ENCODE data around the gene KRTAP5-2. TPM values are rescaled to one million over a fixed set of nuclear protein-coding genes. Genes with fewer than 3 reads are reported as not detected.

The KRTAP5-2 gene
- total RNA-seq, 2 donors from 2014 or later, result not detected

DNA sequence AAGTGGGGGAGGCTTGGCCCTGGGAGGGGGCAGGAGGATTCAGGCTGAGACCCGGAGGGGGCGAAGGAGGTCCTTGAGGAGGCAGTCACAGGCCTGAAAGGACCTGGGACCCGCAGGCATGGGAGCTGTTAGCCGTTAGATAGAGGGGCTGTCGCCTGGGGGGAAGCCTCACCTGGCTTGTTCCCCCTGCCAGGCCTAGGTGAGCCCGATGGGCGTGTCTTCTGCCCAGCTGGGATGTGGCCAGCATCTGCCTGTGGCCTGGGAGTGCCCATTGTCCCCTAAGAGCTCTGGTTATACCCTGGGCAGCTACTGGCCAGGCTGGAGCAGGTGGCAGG is 24.2 kb downstream of the KRTAP5-2 start:
- peak; percentile 79 for DNase-seq
- TF ChIP-seq, protein P1, sequence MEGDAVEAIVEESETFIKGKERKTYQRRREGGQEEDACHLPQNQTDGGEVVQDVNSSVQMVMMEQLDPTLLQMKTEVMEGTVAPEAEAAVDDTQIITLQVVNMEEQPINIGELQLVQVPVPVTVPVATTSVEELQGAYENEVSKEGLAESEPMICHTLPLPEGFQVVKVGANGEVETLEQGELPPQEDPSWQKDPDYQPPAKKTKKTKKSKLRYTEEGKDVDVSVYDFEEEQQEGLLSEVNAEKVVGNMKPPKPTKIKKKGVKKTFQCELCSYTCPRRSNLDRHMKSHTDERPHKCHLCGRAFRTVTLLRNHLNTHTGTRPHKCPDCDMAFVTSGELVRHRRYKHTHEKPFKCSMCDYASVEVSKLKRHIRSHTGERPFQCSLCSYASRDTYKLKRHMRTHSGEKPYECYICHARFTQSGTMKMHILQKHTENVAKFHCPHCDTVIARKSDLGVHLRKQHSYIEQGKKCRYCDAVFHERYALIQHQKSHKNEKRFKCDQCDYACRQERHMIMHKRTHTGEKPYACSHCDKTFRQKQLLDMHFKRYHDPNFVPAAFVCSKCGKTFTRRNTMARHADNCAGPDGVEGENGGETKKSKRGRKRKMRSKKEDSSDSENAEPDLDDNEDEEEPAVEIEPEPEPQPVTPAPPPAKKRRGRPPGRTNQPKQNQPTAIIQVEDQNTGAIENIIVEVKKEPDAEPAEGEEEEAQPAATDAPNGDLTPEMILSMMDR (conservative IDR thresholded peaks at IDR 0.05), result no peak
- H3K9me3 Mint-ChIP-seq, result peaks cover 5% of the 10 kb centered on the region
- H3K27me3 ChIP-seq (ENCODE audit: control insufficient read depth, insufficient read depth, low read length, poor library complexity, severe bottlenecking), result peaks cover 48% of the 10 kb centered on the region
- H3K4me3 ChIP-seq (ENCODE audit: low read length), result peak overlapping the region; percentile 72
- H3K36me3 Mint-ChIP-seq (ENCODE audit: low read depth), result no peaks in the 10 kb centered on the region
- no peak overlapping the region for H3K27ac Mint-ChIP-seq
- no peaks in the 10 kb centered on the region for H3K9me3 ChIP-seq (ENCODE audit: control insufficient read depth, low read length)
- H3K4me1 Mint-ChIP-seq, result peaks cover 7% of the 10 kb centered on the region
- H3K36me3 ChIP-seq (ENCODE audit: control insufficient read depth, insufficient read depth, low read length), result no peaks in the 10 kb centered on the region
- no peaks in the 10 kb centered on the region for H3K4me1 ChIP-seq (ENCODE audit: control insufficient read depth, insufficient read depth, low read length)
- peaks cover 39% of the 10 kb centered on the region for H3K27me3 Mint-ChIP-seq (ENCODE audit: insufficient read depth)
- H3K27ac ChIP-seq (ENCODE audit: low read depth, low read length), result no peak overlapping the region
- peak overlapping the region; percentile 46 for H3K4me3 Mint-ChIP-seq
- 9 to 22% methylated on average over 3 to 7 of the region's 7 CpGs for WGBS, 2 experiments (ENCODE audit: insufficient coverage in 1 of 2, insufficient read length in 1 of 2)
- no peak overlapping the region for H3K9ac ChIP-seq (ENCODE audit: extremely low read depth, low read length, poor library complexity, severe bottlenecking)

DNA sequence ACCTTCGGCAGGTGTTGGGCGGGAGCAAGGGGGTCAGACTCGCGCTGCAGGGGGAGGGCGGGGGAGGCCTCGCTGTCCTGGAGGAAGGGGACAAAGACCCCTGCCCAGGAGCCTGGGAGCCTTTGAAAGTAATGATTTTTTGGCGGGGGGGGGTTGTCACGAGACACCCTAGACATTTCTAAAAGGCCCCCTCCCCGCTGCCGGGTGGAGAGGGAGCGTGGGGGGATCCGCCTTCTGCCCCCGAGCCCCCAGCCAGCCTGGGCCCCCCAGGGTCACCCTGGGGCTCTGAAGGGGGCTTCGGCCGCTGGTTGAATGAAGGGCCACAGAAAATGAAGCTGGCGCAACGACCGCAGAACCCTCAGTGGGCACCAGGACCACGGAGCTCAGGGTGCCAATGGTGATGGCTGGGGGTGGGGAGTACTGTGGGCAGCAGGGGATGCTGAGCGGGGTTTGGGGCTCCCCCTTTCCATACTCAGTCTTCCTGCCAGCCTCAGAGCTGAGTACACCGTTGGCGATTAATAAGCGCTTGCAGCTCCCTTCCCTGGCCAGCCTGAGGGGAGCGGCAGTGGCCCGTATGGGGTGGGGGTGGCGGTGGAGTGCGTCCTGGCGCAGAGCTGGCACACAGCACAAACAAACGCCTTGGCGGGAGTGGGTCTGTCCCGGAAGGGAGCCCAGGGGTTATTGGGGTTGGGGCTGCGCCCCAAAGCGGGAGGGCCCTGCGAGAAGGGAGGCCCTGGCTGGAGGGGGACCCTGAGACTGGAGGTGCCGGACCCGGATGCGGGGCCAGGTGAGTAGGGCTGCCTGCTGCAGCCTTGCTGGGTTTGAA is 24.8 kb downstream of the KRTAP5-2 start:
- H3K27me3 ChIP-seq (ENCODE audit: control insufficient read depth, insufficient read depth, low read length, poor library complexity, severe bottlenecking), result peaks cover 48% of the 10 kb centered on the region
- no peaks in the 10 kb centered on the region for H3K36me3 Mint-ChIP-seq (ENCODE audit: low read depth)
- TF ChIP-seq, protein P1 (conservative IDR thresholded peaks at IDR 0.05), result no peak
- H3K27ac Mint-ChIP-seq, result no peak overlapping the region
- peaks cover 3% of the 10 kb centered on the region for H3K4me1 ChIP-seq (ENCODE audit: control insufficient read depth, insufficient read depth, low read length)
- no peaks in the 10 kb centered on the region for H3K36me3 ChIP-seq (ENCODE audit: control insufficient read depth, insufficient read depth, low read length)
- no peak overlapping the region for H3K27ac ChIP-seq (ENCODE audit: low read depth, low read length)
- no peaks in the 10 kb centered on the region for H3K9me3 ChIP-seq (ENCODE audit: control insufficient read depth, low read length)
- peak overlapping the region; percentile 59 for H3K9ac ChIP-seq (ENCODE audit: extremely low read depth, low read length, poor library complexity, severe bottlenecking)
- peak; percentile 74 for DNase-seq
- peaks cover 3% of the 10 kb centered on the region for H3K9me3 Mint-ChIP-seq
- H3K4me3 ChIP-seq (ENCODE audit: low read length), result peak overlapping the region; percentile 72
- 13 to 30% methylated on average over 8 to 35 of the region's 37 CpGs for WGBS, 2 experiments (ENCODE audit: insufficient coverage in 1 of 2, insufficient read length in 1 of 2)
- H3K27me3 Mint-ChIP-seq (ENCODE audit: insufficient read depth), result peaks cover 36% of the 10 kb centered on the region
- peaks cover 13% of the 10 kb centered on the region for H3K4me1 Mint-ChIP-seq
- peak overlapping the region; percentile 46 for H3K4me3 Mint-ChIP-seq

DNA sequence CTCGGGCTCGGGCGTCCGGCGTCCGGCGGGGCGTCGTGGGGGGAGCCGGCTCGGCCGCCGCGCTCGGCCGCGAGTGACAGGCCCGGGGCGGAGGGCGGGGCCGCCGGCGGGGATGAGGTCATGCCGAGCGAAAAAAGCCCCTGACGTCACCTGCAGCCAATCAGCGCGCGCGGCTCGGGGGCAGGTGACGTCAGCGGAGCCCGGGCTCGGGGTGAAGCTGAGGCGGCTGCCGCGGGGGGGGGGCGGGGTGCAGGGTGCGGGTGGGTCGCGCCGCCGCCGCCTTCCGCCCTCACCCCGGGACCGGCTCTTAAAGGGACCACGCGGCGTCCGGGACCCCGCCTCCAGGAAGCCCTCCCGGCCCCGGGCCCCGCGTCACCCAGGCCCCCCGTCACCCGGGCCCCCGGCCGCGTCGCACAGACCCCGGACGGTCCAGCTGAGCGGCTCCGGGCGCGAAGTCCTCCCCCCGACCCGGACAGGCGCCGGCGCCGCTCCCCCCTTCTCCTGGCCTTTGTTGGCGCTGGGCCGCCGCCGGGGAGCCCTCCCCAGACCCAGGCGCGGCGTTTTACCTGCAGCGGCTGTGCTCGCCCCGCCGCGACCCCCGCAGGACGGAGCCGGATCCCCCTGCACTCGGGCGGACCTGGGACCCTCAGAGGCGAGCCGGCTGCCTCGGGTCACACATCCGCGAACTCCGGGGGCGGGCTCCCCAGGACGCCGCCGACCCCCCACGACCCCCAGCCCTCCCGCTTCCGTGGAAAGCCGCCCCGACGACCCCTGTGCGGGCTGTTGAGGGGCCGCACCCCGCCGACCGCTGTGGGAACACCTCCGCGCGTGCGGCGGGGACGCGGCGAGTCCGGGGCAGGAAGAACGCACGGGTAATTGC is 25.7 kb downstream of the KRTAP5-2 start, which contains the start of gene DUSP8:
Gene DUSP8 (minus strand): TSS at position 75 of the 880 bp plus-strand sequence. CDS start 6,445 bp downstream, outside the sequence.
- H3K4me3 Mint-ChIP-seq, result peak within 1 kb of the TSS; percentile 47
- Histone ChIP-seq H3K27ac (ENCODE audit: low read depth, low read length) (no peak within 1 kb of the TSS), H3K9ac (ENCODE audit: extremely low read depth, low read length, poor library complexity, severe bottlenecking) (peak within 1 kb of the TSS; percentile 59), H3K4me1 (ENCODE audit: control insufficient read depth, insufficient read depth, low read length) (peaks cover 10% of the 10 kb centered on the region), H3K27me3 (ENCODE audit: control insufficient read depth, insufficient read depth, low read length, poor library complexity, severe bottlenecking) (peaks cover 48% of the 10 kb centered on the region), H3K4me3 (ENCODE audit: low read length) (peak within 1 kb of the TSS; percentile 70), H3K36me3 (ENCODE audit: control insufficient read depth, insufficient read depth, low read length) (no peaks in the 10 kb centered on the region), H3K9me3 (ENCODE audit: control insufficient read depth, low read length) (no peaks in the 10 kb centered on the region)
- no peaks in the 10 kb centered on the region for H3K9me3 Mint-ChIP-seq
- 1 to 2% methylated on average over 9 to 123 of the region's 124 CpGs for WGBS, 2 experiments (ENCODE audit: insufficient coverage in 1 of 2, insufficient read length in 1 of 2)
- peaks cover 33% of the 10 kb centered on the region for H3K27me3 Mint-ChIP-seq (ENCODE audit: insufficient read depth)
- DNase-seq, result peak; percentile 92
- TF ChIP-seq, protein P1 (conservative IDR thresholded peaks at IDR 0.05), result no peak
- peaks cover 20% of the 10 kb centered on the region for H3K4me1 Mint-ChIP-seq
- H3K36me3 Mint-ChIP-seq (ENCODE audit: low read depth), result no peaks in the 10 kb centered on the region
- H3K27ac Mint-ChIP-seq, result no peak within 1 kb of the TSS

Data from endodermal cell (in vitro differentiated cells).